SIG-M5 treated with dmso at 0.1 percent for 504 hours (cell line): ENCODE measurements around the gene EGFR.

Experiments used
- DNase-seq: peaks from one replicate; lab custom pipeline; 2025; ENCODE audit not compliant: unreplicated experiment; lab: John Stamatoyannopoulos, UW

EGFR gene

DNA sequence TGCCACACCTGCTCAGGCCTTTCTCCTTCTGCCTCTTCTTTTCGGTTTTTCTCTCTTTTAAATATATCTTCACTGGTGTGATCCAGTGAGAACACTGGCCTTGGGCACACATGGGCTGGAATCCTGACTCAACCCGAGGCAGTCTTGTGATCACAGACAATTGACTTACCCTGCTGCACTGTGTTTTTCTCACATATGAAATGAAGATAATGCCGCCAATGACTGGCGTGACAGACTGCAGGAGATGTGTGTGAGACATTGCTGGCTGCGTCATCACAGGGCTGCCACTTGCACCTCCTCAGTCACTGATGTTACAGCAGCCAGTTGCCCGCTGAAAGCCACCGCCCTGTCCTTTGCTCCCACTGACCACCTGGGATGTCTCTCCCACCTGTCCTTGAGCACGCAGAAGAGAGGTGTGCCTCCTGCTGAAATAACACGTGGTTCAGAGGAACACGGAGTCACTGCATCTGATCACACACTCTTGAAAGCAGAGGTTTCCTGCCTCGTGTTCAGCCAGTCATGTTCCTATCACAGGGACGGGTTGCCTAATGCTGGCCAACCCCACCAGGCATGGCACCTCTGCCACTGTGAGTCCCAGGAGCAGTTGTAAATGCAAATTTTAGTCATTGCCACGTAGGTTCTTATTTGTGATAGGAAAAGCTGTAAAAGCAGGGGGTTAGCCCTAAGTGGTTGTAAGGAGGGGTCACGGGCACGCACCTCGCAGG lies 221.8 kb downstream of the EGFR start:
- no peak for DNase-seq

DNA sequence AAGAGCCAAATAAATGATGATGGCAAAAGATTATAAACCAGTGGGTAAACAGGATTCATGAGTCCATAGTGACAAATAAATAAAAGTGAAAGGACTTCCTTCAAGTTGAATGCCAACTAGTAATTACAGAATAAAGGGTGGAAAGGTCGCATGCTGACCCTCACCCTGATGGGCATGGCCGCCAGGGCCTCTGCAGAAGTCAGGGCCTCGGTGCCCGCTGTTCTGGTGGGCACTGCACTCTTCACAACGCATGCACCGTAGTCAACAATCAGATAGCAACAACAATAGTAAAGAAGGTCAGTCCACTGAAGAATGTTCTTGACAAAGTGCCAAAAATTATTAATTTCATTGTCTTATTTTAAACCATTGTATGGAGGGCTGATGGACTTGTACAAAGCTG lies 223.1 kb downstream of the EGFR start:
- DNase-seq: no peak

DNA sequence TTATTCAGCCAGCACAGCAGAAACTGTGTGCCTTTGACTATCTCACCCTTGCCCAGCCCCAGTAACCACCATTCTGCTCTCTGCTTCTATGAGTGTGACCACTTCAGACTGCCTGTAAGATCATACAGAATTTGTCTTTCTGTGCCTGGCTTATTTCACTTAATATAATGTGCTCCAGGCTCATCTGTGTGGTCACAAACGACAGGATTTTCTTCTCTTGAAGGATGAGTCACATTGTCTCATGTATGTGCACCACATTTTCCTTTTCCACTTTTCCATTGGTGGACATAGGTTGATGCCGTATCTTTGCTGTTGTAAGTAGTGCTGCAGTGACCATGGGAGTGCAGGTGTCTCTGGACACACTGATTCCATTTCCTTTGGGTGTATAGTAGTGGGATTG lies 223.8 kb downstream of the EGFR start:
- DNase-seq: no peak

DNA sequence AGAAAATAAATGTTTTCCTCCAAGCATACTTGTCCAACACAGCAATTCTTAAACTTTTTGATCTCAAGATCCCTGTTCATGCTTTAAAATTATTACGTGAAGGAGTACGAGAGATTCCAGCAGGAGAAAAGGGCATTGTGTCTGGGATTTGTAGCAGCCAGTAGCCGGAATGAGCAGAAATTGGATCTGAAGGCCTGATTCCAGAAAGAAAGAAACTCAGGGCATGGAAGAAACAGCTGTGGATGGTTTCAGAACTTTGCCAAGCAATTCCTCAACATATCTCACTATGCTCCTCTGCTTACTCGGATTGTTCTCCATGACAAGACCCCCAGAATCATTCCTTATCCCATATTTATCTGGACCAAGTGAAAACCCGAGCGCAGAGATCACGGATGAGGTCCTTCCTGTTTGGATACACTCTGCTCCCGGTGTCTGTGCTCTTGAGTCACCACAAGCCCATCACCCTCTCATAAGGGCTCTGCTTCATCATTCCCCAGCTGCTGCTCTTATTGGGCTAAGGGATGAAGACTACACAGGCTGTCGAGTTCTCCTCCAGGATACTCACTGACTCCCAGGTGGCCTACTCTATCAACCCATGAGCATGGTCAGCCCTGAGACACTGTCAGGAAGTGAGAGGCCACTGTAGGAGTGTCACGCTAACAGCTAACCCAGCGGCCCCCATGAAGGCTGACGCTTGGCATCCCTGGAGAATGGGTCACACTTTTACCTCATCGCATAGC lies 225.4 kb downstream of the EGFR start:
- no peak for DNase-seq

DNA sequence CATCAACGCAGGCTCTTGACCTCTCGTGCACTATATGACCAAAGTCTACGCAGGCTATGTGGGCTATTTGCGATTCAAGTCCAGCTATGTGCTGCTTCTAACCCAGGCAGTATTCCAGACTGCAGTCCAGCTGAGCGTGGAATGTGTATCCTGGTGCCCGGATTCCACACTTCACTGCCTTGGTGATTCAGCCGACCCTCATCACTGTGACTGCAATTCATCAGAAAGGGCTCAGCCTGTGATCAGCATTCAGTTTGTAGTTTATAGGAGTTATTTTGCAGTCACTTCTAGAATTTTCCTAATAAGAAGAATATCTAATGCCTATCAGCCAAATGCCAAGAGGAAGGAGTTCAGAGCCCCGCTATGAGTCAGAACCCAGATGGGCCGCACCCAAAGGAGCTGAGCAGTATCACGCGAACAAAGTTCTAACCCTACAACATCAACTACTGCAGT lies 226.5 kb downstream of the EGFR start:
- no peak for DNase-seq

DNA sequence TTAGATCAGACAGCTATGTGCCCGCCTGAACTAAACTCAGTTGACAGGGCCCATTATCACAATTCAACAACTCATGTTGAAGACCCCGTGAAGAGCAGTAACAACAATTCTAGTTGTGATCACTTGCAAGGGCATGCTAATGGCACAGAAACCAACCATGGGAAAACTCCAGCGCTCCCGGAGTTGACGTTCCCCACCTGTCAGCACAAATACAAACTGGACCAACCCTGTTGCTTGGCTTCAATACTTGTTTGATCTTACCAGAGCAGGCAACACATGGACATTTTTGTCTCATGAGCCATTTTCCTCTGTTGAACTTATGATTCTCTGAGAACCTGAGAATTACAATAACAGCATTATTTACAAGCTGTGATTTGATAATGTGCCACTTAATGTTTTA lies 227.4 kb downstream of the EGFR start:
- DNase-seq: no peak

DNA sequence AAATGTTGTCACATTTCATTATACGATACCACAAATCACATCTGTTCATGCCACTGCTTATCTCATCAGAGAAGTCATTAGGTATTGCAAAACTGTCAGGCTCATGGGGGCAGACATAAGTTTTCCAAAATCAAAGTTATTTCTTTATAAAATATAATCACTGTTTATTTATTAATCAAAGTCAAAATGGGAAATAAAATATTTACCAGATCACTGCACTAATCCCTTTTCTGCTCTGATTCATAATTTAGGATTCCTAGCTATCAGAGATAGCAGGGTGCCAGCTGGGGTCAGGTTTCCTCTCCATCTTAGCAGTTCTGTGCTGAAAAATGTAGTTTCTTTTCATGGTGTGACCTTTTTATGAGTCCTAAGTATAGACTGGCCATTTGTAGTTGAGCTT lies 228.6 kb downstream of the EGFR start:
- DNase-seq: no peak

DNA sequence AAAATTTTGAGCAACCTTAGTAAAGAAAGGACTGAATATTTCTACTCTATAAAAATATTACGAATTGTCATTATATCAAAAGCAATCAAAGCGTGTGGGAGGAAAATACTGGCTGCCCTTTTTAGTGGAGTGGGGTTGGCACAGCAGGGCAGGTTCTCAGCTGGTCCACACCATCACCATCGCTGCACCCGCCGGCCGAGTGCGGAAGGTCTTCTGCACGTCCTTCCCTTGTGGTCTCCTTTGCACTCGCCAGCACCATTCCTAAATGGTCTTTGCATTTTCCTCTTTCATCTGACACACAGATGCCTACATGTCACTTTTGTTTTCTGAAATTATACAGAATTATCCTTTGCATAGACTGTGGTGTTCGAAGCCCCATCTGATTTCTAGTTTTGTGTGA lies 229.7 kb downstream of the EGFR start:
- no peak for DNase-seq

DNA sequence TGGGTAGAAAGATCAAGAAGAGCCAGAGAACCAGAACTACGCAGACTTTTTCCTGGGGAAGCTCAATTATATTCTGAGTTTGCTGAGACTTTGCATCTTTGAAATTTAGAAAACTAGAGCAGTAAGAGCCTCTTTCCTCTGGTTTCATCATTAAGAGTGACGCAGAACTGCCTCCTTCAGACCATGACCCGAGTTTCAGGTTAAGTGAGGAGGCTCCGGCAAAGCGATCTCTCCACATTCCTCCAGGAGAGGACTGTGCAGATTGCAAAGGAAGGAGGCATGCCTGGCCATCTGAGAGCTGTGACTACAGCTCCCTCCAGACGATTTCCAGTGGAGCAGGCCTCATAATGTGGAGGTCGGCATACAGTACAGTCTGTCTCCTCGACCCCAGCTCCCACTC lies 230.5 kb downstream of the EGFR start:
- DNase-seq: no peak

DNA sequence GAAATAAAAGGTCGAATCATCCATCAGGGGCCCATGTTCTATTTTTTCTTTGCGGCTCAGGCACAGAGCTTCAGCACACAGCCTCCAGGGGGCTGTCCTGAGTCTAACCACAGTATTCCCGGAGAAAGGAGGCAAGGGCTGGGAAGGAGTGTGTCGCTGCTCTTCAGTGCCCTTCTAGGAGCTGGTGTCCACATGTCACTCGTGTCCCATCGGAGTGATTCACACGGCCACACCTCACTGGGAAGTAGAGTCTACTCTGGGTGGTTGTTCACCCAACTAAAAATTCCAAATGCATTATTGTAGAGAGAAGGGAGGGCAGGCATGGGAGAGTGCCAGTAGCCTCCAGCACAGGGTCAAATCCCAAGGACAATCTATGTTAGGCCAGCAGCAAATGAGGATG lies 231.5 kb downstream of the EGFR start:
- DNase-seq: peak; percentile 7

DNA sequence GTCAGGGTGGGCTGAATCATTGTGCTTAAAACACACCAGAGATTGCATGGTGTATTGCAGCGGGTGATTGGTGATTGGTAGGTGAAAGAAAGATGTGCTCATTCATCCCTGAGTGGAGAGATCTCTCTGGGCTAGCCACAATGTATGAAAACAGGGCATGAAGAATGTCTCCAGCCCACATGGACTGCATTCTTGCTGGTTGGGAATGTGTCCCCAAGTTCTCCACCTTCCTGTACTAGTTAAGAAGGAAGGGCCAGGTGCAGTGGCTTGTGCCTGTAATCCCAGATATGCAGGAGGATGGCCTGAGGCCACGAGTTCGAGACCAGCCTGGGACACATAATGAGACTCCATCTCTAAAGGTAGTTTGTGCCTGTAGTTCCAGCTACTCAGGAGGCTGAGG lies 232.5 kb downstream of the EGFR start:
- no peak for DNase-seq

DNA sequence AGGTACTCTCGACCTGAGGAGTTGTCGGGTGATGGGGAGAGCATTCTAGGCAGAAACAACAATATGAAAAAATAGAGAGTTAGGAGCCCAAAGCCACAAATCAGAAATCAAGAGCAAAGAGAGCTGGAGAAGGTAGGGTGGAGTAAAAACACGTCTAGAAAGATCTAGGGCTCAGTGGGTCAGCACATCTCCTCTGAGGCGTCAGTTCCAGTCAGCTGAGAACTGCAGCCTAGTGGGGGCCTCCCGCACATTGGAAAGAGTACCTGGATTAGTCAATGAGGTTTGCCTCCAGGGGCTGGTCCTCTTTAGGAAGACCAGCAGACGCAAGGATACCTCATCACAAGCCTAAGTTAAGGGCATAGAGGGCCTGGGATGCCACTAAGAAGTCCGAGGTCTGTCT lies 233.1 kb downstream of the EGFR start:
- no peak for DNase-seq

DNA sequence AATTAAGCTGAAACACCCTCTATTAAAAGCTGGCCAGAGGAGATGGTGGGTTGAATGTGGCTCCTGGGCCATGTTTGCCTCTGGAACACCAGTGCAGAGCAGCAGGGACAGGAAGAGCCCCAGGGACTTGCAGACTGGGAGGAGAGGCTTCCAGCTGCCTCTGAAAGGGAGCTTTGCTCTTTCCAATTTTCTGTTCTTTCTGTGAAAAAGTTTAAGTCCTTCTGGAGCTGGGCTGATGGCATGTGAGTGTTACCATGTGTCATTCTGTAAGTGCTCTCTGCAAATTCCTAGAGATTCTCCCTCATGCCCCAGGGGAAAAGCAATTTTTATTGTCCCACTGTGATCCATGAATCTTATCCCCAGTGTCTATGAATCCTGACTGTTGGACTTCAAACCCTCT lies 233.6 kb downstream of the EGFR start:
- no peak for DNase-seq

DNA sequence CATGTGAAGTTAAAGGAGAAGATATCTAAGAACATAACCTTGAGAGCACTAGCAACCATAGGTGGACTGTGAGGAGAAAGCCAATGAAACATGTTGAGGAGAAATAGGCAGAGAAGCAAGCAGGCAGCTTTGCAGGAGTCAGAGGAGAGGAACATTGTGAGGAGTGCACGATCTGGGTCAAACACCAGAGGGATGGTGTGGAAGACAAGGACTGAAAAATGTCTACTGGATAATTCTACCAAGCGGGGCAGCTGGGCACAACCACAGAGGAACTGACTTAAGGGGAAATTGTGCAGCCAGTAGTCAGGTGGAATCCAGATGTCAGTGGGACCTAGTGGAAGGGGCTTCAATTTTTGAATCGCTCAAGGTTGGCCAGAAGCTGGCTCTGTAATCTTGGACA lies 234.4 kb downstream of the EGFR start:
- no peak for DNase-seq

DNA sequence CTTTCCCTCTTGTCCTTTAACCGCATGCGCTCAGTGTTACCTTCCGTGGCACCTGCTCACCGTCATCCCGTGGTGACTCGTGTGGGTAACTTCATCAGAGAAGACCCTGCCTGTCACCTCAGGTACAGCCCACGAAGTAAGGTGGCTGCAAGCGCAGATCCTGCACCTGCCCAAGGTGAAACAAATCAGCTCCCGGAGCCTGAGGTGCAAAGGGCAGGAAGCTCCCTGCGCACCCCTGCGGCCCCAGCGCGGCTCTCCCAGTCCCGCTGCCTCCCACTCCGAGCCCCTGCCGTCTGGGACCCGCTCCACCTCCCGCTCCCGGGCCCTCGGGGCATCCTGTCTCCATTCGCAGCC lies 235.4 kb downstream of the EGFR start:
- DNase-seq: no peak

DNA sequence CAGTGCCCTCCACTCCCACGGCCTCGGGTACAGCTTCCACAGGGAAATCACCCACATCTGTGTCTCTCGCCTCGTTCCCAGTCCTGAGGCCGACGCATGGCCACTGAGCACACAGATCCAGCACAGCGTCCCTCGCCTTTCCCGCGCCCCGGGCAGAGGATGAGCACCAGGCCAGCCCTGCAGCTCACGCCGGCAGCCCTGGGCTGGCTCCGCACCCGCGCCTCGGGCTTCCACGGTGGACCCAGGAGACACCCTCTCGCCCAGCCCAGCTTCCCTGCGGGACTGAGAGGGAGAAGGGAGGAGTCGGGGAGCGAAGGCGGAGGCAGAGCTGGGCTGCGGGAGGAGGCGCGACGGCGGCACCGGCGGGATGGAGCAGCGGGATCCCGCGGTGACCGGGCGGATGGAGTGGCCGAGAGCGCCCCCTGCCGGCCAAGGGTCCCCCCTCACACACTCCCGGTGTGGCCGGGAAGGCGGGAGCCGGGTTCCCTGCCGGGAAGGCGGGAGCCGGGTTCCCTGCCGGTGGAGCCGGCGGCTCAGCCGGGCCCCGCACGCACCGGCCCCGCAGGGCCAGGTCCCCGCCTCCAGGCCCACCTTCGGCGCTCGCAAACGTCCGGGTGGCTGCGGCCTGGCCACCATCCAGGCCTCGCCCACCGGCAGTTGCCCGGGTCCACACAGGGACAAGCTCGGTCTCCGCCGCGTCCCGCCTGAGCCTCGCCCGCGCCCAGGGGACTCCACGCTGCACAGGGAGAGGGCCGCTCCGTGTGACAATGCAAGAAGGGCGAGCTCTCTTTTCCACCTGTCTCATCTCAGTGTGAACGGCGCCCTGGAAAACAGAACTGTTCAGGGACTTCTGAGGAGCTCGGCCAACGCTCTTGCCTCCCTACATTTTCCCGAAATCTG lies 236.0 kb downstream of the EGFR start:
- no peak for DNase-seq

DNA sequence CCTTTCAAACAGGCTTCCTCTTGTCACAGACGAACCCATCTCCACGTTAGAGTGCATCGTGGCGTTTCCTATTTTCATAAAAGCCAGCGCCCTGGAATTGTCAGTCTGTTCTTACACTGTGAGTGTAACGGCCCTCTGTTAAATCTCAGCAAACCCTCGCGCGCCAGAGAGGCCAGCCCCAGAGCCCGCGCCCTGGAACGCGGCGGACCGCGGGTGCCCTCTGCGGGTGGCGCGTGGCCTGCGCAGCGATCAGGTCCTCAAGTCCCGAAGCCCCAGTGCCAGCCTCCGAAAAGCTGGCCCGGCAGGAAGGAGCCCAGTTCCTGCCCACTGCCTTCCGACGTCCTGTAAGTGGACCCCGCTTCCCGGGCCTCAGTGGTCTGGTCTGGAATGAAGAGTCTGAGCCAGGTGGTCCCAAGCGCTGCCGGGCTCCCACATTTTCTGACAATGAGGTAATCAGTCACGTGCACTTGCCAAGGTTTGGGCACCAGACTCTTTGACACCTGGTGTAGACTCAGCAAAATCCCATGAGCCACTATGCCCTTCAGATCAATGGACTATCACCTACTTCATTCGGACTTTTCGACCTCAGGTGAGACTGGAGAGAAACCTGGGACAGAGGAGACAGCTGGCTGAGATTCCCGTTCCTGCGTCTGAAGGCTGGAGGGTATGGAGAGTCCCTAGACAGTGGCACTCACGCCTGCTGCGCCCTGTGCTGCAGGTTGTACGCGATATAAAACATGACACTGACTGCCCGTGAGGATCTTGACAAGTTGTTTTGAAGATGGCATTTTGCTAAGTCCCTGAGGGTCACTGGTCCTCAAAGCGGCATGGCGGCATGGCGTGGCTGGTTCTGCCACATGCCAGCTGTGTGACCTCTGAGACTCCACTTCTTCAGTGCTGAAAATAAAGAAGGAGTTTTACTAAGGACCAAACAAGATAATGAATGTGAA lies 237.0 kb downstream of the EGFR start:
- DNase-seq: peak; percentile 19

DNA sequence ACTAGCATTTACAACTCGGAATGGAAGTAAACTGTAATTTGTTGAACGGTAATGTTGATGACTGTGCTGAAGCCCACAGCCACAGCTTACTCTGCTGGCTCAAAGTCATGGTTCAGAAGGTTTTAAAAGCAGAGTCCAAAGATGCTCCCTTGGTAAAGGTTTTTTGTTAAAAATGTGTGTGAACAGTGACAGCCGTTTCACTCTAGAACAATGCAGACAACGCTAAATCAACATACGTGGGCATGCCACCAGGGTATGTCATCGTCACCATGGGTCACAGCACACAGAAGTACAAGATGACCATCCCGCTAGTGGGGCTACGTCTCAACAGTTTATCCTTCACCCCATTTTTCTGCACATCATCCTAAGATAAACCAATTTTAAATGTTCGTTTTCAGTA lies 239.8 kb downstream of the EGFR start:
- DNase-seq: no peak

DNA sequence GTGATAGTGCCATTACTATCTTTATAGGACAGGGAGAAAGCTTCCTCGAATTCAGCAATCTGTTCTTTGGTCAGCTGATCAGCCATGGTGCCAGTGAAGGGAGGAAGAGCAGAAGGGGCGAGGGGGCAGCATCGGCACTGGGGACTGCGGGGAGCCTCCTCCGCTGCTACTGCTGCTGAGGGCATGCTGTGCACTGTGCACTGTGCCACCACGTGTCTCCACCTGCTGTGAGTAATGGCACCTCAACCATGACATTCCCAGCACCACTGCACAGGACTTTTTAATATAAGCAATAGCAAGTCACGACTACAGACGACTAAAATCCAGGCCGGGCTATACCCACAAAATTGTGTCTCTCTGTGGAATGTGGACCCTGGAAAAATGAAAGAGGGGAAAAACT lies 241.4 kb downstream of the EGFR start:
- no peak for DNase-seq

DNA sequence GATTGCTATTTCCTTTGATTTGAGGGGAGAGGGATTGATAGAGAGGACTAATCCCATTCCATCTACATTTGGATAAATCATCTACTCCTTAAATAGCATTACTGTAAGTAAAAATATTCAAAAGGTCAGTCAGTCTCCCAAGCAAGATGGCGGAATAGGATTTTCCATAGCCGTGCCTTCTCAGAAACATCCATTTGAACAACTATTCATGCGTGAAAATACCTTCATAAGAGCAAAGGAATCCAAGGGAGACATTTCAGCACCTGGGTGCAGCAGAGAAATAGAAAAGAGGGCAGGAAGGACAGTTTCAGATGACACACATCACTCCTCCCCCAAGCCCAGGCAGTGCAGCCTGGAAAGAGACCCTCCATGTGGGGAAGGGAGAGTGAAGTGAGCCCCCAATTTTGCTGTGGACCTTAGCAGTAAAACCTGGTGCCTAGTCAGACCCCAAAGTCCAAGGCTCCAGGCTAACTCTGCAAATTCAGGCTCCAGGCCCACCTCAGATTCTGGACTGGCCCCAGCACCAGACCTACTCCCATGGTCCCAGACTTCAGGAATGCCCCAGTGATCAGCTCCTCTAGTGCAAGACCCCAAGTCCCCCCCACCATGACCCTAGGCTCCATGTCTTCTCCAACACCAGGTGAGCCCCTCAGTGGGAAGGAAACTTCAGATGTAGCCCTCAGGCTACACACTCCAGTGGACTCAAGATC lies 242.0 kb downstream of the EGFR start:
- no peak for DNase-seq
